GM19468 (cell line): ENCODE data around the gene SLC4A11.
"Not testable (repeated sequence)": the region's sequence is repeated elsewhere in the genome, so short reads cannot be mapped to it uniquely, and the experiment has no call there.

ENCODE experiments used
- ATAC-seq: cut with Tn5 transposase; IDR thresholded peaks from one replicate; pipeline ENCODE4 v1.9.1; 2021; ENCODE audit warnings: mild to moderate bottlenecking, moderate library complexity, moderate number of reproducible peaks; ENCODE audit not compliant: unreplicated experiment; ENCODE audit errors: extremely low read depth

Gene SLC4A11

DNA sequence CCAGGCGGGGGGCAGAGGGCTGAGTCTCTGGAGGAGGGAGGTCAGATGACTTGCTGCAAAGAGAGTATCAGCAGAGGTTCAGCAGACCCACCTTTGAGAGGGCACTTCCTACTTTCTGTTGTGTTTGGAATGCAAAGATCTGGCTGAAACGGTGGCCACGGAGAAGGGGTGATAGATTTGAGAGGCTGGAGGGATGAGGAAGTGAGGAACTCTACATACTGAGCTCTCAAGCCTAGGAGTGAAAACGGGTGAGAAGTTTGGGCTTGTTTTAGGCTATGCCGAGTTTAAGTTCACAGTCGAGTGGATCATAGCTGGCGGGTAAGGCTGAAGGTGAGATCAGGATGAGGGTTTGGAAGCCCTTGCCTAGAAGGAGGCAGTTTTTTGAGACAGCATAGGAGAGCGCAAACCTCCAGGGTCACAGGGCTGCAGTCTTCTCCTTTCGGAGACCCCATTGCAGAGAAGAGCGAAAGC lies 30.2 kb downstream of the SLC4A11 start:
- no peak for ATAC-seq

DNA sequence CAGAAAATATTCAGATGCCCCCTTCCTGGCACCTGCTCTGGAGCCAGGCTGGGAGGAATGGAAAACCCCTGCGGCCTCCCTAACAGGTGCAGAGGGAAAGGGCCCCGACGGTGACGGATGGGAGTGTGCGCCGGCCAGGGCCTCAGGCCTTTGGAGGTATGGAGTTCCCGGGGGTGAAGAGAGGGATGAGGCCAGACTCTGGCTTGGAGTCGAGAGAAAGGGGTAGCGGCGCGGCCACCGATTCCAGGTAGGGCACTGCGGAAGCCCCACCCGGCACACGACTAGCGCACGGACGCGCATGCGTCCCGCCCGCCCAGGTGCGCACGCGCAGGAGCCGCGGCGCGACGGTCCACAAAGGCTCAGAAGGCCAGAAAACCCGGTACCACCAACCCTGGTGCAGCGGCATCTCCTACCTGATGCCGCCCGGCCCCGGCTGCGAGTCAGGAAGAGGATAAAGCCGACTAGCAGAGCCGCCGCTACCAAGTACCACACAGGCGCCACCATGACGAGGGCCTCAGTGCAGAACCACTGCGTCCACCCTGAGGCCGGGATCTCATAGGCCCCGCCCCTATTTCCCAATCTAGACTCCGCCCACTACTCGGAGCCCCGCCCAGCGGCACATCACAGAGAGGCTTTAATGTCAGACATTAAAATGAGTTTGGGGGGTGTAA lies 34.7 kb downstream of the SLC4A11 start, which contains the start of gene DDRGK1:
TSS of gene DDRGK1 (minus strand) at position 559 of the 671 bp plus-strand sequence. CDS start at position 504, 55 bp downstream.
- peak; percentile 61 for ATAC-seq

DNA sequence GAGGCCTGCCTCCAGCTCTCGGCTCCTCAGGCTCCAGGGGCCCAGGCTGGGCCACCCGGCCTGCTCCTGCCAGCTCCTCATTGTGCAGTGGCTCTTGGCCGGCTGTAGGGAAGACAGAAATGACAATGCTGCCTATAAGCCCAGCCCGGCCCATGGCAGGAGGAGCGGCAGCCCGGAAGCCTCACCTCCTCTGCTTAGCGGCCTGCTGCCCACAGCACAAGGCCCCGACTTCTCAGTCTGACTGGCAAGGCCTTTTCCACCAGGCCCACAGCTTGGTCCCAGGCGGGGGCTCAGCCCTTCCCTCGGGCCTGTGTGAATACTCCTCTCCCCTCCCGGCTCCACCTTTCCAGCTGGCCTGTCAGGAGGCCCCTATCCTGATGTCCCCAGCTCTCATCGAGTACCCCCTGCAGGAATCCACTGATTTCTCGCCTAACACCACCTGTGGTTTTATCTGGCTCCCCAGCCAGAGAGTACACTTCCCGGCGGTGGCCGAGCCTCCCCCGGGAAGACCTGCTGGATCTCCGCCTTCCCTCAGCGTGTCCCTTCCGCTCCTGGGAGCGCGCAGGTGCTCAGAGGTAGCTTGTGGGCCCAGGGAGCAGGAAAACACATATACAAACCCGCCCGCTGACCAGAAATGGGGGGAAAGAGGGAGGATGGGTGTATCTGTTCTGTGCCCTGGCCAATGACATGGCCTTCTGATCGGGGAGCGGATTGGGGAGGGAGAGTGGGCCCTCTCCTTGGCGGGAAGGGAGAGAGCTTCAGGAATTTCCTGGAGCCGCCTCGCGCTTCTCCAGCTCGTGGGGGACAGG lies 35.5 kb downstream of the SLC4A11 start:
- no peak for ATAC-seq

DNA sequence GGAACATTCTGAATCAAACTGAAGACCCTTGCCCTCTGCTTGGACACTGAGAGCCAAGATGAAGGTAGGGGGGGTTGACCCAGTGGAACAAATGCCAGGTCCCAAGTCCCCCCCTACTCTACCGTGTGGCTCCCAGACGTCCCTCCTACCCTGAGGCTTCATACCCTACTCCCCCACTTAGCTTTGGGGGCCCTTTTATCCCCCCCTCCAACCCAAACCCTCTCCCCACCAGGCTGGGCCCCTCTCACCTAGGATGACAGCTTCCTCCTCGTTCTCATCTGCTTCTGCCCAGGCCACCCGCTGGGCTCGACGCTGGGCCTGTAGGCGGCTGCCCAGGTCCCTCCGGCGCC lies 36.0 kb downstream of the SLC4A11 start:
- no peak for ATAC-seq

DNA sequence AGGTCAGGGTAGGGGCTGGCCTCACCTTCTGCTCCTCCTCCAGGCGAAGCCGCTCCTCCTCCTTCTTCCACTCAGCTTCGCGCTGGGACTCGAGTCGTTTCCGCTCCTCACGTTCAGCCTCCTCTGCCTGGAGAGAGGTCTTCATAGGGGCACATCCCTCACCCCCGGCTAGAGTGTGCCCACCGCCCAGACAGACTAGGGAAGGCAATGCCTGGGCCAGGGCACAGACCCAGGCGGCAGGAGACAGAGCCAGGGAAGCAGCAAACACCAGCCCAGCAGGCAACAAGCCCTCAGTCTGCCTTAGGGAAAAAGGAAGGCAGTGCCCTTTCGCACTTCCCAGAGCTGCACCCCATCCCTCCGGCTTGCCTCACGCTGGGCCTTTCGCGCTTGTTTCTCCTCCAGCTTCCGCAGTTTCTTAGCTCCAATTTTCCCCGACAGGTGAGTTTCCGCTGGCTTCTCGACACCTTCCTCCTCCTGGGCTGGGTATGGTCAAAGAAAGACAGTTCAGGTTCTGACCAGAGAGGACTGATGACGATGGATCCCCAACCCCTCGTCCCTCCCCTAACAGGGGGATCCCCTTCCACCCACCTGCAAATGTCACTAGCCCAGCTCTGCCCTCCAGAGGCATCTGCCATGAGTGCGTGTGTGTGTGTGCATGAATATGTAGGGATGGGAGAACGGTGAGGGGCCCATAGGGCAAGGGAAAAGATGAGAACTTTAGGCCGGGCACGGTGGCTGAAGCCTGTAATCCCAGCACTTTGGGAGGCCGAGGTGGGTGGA lies 38.8 kb downstream of the SLC4A11 start:
- ATAC-seq: no peak

DNA sequence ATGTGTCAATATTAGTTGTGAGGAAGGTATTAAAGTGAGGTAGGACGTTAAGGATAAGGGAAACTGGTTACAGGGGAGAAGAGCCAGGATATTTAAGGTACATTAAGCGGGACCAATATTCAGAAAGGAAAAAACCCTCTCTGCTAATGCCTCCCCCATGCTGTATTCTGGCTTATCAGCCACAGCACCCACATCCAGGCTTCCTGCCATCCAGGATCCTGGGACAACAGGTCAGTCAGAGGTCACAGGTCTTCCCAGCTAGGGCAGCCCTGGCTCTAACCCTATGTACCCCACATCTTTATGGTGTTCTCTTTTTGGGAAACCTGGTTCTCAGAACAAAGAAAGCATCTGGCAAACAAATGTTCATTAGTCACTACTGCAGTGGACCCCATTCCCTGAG lies 39.8 kb downstream of the SLC4A11 start:
- ATAC-seq: no peak

DNA sequence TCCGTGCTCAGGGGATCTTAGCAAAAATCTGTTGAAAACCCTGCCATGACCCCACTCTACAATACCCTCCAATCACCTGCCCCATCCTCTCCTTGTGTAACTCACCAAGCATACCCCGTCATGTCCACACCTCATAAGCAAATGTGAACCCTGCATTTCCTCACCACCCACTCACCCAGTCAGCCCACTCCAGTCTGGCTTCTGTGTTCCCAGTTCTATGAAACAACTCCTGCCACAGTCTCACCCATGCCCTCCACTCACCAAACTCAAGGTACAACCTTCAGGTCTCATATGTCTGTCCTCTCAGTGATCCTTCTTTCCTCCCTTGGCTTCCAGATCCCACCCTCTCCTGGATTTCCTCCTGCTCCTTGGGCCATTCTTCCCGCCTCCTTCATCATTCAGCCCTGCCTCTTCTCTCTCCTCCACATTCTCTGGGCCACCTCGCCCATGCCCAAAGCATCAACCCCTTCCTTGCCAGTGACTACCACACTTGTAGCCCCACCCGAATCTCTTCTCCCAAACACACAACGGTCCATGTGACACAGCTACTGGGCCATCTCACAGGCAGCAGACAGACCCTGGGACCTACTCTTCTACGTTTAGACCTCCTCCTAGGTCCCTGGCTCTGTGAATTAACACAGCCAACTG lies 43.3 kb downstream of the SLC4A11 start:
- ATAC-seq: no peak

DNA sequence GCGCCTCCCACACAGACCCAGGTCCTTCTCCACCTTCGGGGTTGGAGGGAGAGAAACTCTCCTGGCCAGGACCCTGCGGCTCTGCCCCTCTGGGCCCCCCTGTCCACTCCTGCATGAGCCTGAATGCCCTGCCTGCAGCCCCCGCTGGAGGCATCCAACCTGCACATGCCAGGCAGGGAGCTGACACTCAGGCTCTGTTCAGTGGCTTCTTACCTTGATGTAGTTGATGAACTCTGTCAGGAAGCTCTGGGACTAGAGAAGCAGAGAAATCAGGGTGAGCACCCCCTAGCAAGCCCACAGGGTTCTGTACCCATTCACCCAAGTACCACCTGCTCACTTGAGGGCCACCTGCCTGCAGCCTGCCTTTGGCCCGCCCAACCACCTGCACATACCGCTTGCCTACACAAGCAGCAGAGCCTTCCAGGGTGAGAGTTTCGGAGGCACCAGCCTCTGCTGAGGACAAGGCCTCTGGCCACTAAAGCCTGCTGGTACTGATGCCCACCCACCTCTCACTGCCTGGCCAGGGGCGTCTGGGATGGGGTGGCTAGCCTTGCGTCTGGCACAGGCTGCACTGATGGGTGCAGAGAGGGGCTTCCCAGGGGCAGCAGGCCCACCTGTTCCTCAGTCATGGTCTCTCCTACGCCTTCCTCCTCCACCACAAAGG lies 44.2 kb downstream of the SLC4A11 start:
- no peak for ATAC-seq

DNA sequence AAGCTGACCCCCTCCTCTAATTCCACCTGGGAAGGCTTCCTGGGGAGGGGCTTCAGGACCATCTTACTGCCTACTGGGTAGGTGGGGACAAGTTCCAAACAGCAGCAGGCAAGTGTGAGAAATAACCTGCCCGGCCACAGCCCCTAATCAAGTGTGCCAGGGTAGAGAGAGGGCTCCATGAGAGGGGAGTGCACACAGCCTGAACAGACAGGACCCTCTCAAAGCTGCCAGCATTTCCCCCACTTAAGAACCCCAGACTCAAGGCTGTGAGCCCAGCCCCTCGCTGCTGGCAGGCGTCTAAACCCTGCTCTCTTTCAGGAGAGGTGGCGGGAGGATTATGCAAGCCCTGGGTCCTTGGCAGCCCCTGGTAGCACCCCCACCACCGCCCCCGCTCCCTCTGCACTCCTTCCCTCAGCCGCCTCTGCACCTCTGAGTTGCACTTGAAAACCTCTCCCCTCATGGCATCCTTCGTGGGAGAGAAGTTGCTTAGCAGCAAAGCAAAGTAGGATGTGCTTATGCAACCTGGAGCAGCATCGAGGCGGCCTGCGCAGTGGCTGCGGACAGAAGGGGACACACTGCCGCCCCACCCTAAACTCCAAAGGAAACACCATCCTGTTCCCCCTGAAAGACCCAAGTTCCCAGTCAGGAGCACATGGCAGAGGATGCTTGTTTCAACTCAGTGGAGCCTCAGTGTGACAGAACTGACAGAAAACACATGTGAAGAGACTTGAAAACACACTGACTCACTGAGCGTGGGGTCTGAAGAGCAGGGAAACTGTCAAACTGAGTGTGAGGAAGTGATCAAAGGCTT lies 45.0 kb downstream of the SLC4A11 start:
- ATAC-seq: no peak

DNA sequence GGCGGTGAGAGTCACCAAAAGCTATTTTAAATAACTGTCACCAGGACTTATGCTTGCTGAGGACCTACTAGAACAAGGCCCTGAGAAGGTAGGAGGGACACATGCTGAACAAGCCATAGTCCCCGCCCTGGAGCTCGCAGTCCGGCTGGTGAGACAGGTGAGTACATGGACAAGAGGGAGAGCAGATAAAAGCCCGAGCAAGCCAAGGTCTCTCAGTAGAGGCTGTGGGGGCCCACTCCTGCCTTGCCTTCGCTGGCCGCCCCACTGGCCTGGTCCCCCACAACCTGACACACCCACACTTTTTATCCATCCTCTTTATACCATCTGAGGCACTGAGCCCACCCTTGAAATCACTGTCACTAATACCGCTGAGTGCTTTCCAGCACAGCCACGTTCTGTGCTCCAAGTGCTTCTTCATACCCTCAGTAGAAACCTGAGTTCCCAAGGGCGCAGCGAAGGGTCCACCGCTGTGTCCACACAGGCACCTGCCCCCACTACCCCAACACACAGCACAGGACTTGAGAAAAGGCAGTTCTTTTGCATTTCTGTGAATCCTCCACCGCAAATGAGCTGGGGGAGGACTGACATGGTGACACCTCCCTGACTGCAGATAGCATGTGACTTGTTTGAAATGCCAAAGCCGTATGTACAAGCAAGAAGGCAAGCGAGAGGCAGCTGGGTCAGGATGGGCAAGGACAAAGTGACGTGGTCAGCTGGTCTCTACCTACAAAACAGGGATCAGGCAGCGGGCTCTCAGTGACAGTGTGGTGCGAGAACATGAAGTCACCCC lies 46.6 kb downstream of the SLC4A11 start:
- ATAC-seq: no peak

DNA sequence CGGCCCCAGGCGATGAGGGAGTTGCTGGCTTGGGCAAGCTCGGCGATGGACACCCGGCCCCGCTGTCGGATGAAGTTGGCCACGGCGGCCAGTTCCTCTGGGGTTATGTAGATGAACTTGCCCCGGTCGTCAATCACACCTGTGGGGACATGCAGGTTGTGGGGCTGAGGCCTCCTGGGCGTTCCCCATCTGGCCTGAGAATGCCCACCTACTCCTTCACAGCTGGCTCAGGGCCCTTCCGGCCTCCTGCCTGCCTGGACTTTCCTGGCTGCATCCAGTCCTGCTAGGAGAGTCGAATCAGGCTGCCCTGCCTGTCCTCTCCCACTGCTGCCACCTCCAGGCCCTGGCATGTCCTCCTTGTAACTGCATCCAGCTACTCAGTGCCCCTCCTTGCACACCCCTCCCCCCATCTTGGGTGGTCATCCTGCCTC lies 48.3 kb downstream of the SLC4A11 start:
- ATAC-seq: no peak

DNA sequence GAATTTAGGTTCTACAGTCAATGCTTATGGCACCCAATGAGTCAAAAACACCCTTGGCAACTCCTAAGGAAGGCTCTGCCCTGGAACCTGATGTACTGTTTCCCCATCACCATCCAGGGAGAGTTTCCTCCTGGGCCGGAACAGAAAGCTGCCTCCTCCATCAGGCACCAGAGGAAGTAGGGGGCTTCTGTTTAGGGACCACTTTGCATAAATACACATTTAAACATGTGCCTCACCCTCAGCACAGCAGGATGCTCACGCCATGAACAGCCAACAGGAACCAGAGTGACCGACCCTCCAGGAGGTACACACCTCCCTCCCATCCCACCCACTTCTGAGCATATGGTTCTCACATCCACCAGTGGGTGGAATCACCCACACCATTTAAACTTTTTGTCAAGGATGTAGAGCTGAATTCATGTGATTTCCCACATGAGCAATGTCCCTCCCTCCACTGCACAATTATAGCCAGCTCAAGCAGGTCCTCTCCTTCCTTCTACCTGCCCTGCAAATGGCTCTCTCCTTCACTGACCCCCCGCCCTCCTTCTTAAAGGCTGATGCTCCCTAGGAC lies 49.3 kb downstream of the SLC4A11 start:
- no peak for ATAC-seq

DNA sequence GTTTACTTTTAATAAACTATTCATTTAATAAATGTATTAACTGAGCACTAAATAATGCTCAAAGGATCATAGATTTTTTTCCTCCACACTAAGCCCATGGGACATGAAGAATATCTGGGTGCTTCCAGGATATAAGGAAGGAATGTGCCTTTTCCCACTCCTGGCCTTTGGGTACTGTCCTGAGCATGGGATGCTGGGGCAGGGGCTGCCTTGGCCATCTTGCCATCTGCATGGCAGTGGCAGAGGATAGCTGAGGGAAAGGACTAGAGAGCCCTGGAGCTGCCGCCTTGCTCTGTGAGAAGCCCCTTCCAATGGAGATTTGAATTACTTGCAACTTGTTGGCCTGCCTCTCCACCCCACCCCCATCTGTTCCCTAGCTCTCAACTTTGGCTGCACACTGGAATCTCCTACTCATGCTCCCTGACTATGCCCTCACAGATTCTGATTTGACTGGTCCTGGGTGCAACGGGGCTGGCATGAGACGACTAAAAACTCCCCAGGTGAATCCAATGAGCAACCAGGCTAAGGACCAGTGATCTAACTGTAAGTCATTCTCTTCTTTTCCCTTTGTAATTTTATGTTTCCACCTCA lies 50.1 kb downstream of the SLC4A11 start:
- no peak for ATAC-seq

DNA sequence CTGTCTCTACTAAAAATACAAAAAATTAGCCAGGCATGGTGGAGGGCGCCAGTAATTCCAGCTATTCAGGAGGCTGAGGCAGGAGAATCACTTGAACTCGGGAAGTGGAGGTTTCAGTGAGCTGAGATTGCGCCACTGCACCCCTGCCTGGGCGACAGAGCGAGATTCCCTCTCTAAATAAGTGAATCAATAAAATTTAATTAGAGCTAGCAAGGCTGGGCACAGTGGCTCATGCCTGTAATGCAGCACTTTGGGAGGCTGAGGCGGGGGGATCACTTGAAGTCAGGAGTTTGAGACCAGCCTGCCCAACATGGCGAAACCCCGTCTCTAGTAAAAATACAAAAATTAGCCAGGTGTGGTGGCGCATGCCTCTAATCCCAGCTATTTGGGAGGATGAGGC lies 51.1 kb downstream of the SLC4A11 start:
- not testable (repeated sequence) for ATAC-seq

DNA sequence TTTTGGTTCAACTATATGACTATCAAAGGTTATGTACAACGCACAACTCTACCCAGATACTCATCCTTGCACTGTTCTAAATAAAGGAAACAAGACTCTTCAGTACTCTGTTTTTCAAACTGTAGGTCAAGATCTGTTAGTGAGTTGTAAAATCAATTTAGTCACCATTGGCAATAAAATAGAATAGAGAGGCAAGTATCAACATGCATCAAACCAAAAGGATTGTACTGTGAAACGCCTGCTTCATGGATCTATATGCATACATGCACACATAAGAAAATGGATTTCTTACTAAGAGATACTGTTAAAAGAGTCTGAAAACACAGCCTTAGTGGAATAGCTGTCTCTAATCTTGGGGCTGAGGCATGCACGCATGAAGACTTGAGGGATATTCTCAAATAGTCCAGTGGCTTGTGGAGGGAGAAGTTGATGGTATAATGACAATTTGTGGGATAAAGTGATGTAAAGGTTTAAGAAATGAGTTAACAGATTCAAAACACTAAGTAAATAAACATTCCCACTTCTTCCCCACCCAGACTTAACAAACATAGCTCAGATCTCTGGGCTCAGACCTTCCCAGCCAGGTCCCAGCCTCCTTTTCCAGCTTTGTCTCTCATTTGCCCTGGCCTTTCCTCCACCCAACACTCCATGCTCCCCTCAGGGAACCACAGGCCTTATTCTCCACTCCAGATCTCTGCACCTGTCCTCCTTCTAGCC lies 54.9 kb downstream of the SLC4A11 start:
- no peak for ATAC-seq

DNA sequence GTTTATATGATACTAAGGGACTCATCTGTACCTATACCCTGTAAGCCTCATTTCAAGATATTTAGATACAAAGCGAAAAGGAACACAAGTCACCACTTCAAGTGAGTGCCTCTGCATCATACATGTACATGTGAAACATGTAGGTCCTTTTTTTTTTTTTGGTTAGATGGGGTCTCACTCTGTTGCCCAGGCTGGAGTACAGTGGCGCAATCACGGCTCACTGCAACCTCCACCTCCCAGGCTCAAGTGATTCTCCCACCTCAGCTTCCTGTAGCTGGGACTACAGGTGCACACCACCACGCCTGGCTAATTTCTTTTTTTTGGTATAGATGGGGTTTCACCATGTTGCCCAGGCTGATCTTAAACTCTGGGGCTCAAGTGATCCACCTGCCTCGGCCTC lies 56.6 kb downstream of the SLC4A11 start:
- not testable (repeated sequence) for ATAC-seq

DNA sequence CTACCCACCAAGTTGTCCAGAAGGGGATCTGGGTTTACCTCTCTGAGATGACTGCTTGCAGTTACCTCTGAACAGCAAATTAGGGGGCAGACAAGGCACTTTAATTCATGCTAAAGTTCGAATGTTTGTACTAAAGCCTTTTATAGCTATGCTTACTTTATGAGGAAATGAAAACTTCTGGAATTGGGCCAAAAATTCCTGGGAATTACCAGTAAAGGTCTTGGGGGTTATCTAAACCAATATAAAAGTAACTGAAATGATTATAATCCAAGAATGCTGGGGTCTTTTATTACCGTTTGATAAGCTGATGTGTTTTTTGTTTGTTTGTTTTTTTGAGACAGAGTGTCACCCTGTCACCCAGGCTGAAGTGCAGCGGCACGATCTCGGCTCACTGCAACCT lies 57.7 kb downstream of the SLC4A11 start:
- no peak for ATAC-seq
